ENCODE data around the gene EPHB2. TPM values are rescaled to one million over a fixed set of nuclear protein-coding genes. Genes with fewer than 3 reads are reported as not detected.

Gene EPHB2
- total and polyA plus RNA-seq, 2 donors (not counting 3 experiments of a cell fraction or from before 2014, with no cell fraction given), result 50.8 to 69.1 TPM

GRCh38 chr1:22850281-22850680 lies 139.6 kb downstream of the EPHB2 start:
- TF ChIP-seq FOS (IDR thresholded peaks at IDR 0.05; ENCODE audit: borderline replicate concordance, insufficient read depth, low read length) (no peak), MAX (IDR thresholded peaks at IDR 0.05; ENCODE audit: insufficient read depth, insufficient read length) (no peak), JUN (IDR thresholded peaks at IDR 0.05; ENCODE audit: borderline replicate concordance, insufficient read depth, insufficient read length, low read depth) (no peak), MYC (IDR thresholded peaks at IDR 0.05; ENCODE audit: low read depth, low read length) (no peak), GATA2 (IDR thresholded peaks at IDR 0.05; ENCODE audit: insufficient read depth, insufficient read length, low read depth, low read length) (no peak), POLR2A (IDR thresholded peaks at IDR 0.05; ENCODE audit: low read depth, low read length) (no peak), CTCF (IDR thresholded peaks at IDR 0.05; ENCODE audit: extremely low read depth in 1 of 2, insufficient read depth in 1 of 2, low read depth in 1 of 2, low read length in 2 of 2) (no peak), EZH2 (IDR thresholded peaks at IDR 0.05; ENCODE audit: borderline replicate concordance, low read depth, low read length, severe bottlenecking) (no peak), POLR2AphosphoS5 (IDR thresholded peaks at IDR 0.05; ENCODE audit: insufficient read depth, low read depth, low read length) (no peak)
- no peaks in the 10 kb centered on the region for H3K36me3 ChIP-seq (ENCODE audit: control insufficient read depth in 2 of 2, extremely low read depth in 1 of 2, insufficient read depth in 2 of 2, low read length in 2 of 2)
- CTCF ChIA-PET, result interaction anchor here (0.6 to 5.9 kb wide), 5 partner anchors 11 to 146 kb away, joined by 3 to 37 read pairs (median 5); no protein-coding TSS in a partner anchor
- POLR2A ChIA-PET, result no interaction called here
- H3K27me3 ChIP-seq (ENCODE audit: control insufficient read depth in 2 of 2, insufficient read depth in 2 of 2, low read length in 2 of 2), result no peaks in the 10 kb centered on the region
- H3K9me1 ChIP-seq (replicated peaks; ENCODE audit: control insufficient read depth, extremely low read depth, insufficient read depth, low read length), result no peaks in the 10 kb centered on the region
- no peak overlapping the region for H3K4me2 ChIP-seq (ENCODE audit: insufficient read depth, low read length)
- H3K9ac ChIP-seq (replicated peaks; ENCODE audit: extremely low read depth, insufficient read depth, low read length), result no peak overlapping the region
- FAIRE-seq (no peak), DNase-seq (ENCODE audit: low read depth, low spot score) (no peak)
- no peaks in the 10 kb centered on the region for H4K20me1 ChIP-seq (replicated peaks; ENCODE audit: control insufficient read depth, extremely low read depth, insufficient read depth, low read length)
- no peak overlapping the region for H3K27ac ChIP-seq (ENCODE audit: insufficient read depth, low read depth, low read length)
- dilution Hi-C loops (cut with MboI; ENCODE audit: extremely low pct_ligation_motif_present, low sequenced_read_pairs) (no loop called here), intact Hi-C loops (cut with micrococcal nuclease) (no loop called here)
- no peak overlapping the region for H2AFZ ChIP-seq (ENCODE audit: low read depth, low read length)
- H3K9me3 ChIP-seq (replicated peaks; ENCODE audit: control insufficient read depth, insufficient read depth, low read length), result no peaks in the 10 kb centered on the region
- H3K4me1 ChIP-seq (ENCODE audit: control insufficient read depth, extremely low read depth, insufficient read depth, low read length), result peaks cover 9% of the 10 kb centered on the region
- no peak overlapping the region for H3K4me3 ChIP-seq (replicated peaks in 1 of 3; ENCODE audit: insufficient read depth in 1 of 3, low read depth in 1 of 3, low read length in 3 of 3)
- no peaks in the 10 kb centered on the region for H3K79me2 ChIP-seq (ENCODE audit: control insufficient read depth, insufficient read depth, low read length)
- no TSS peak for BruUV-seq (replicated peaks)
